H4 (cell line): ENCODE results near the gene UBE2E1. TPM values are rescaled to one million over a fixed set of nuclear protein-coding genes. Genes with fewer than 3 reads are reported as not detected.
"Not testable (repeated sequence)": the region's sequence is repeated elsewhere in the genome, so short reads cannot be mapped to it uniquely, and the experiment has no call there.

ENCODE experiments used
- DNase-seq: peaks from one replicate; pipeline ENCODE4 v3.0.0-alpha.2; 2015; ENCODE audit warnings: low spot score
- total RNA-seq: library from RNA; depleted of rRNA; stranded (reverse); fragments of >200 nt; shearing (Covaris generic); gene quantifications from 2 replicates; pipeline ENCODE4 v1.2.3, GENCODE V29; 2014

Gene UBE2E1
- total RNA-seq, 1 experiment from 2014 or later = 81.4 TPM

GRCh38 chr3:23877329-23877980 is 71.7 kb downstream of the UBE2E1 start:
- DNase-seq = peak; percentile 74

GRCh38 chr3:23879485-23879884 is 73.7 kb downstream of the UBE2E1 start:
- no peak for DNase-seq

GRCh38 chr3:23880703-23881339 is 75.1 kb downstream of the UBE2E1 start:
- no peak for DNase-seq

- not testable (repeated sequence) for DNase-seq
Measured at GRCh38 chr3:23881993-23882392, 76.2 kb downstream of the UBE2E1 start.

GRCh38 chr3:23882487-23882918 is 76.7 kb downstream of the UBE2E1 start:
- DNase-seq = no peak

GRCh38 chr3:23884481-23884880 is 78.7 kb downstream of the UBE2E1 start:
- no peak for DNase-seq

- DNase-seq = no peak
Measured at GRCh38 chr3:23885210-23885609, 79.5 kb downstream of the UBE2E1 start.

- DNase-seq = no peak
Measured at GRCh38 chr3:23886311-23886710, 80.6 kb downstream of the UBE2E1 start.

- no peak for DNase-seq
Measured at GRCh38 chr3:23888617-23889228, 83.0 kb downstream of the UBE2E1 start.

GRCh38 chr3:23889386-23889785 is 83.6 kb downstream of the UBE2E1 start:
- no peak for DNase-seq

GRCh38 chr3:23889950-23890349 is 84.2 kb downstream of the UBE2E1 start:
- DNase-seq = no peak

GRCh38 chr3:23894254-23895061 is 88.7 kb downstream of the UBE2E1 start:
- no peak for DNase-seq

- DNase-seq = no peak
Measured at GRCh38 chr3:23895181-23895580, 89.4 kb downstream of the UBE2E1 start.

- no peak for DNase-seq
Measured at GRCh38 chr3:23900744-23901143, 95.0 kb downstream of the UBE2E1 start.

GRCh38 chr3:23904545-23904944 is 98.8 kb downstream of the UBE2E1 start:
- no peak for DNase-seq

GRCh38 chr3:23909341-23909740 is 103.6 kb downstream of the UBE2E1 start:
- no peak for DNase-seq

GRCh38 chr3:23911397-23911796 is 105.6 kb downstream of the UBE2E1 start:
- no peak for DNase-seq

- DNase-seq = not testable (repeated sequence)
Measured at GRCh38 chr3:23912335-23912734, 106.6 kb downstream of the UBE2E1 start.

GRCh38 chr3:23913182-23913581 is 107.4 kb downstream of the UBE2E1 start:
- no peak for DNase-seq

- DNase-seq = no peak
Measured at GRCh38 chr3:23913873-23914743, 108.4 kb downstream of the UBE2E1 start.

GRCh38 chr3:23915537-23916108 is 109.9 kb downstream of the UBE2E1 start:
- no peak for DNase-seq
